GM10266 (cell line): ENCODE results near the gene MRPS21.

Source experiments
- DNase-seq: peaks from one replicate; pipeline ENCODE4 v3.0.0; 2012; ENCODE audit errors: extremely low spot score
- TF ChIP-seq, protein P1 (sequence below): IDR thresholded peaks from 2 replicates; pipeline ENCODE4 v1.5.1; 2012; ENCODE audit warnings: mild to moderate bottlenecking, low read depth; ENCODE audit not compliant: control insufficient read depth, insufficient read depth; ENCODE audit errors: missing control alignments

The MRPS21 gene

DNA sequence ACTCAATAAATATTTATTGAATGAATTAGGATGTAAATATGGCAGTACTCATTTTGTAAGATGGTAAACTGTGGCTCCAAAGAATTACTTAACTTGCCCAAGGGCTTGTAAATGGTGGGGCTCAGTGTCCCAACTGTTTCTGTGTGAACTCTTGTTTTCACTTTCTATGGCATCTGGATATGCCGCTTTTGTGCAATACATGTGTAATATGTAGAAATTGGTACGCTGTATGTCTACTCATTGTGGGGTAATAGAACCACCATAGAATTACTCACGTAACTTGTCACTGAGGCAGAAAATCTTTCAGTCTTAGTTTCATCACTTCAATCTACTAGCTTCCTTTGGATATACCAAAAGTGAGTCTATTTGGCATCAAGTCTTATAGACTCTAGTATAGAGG is 28.6 kb downstream of the MRPS21 start:
- DNase-seq, result no peak
- TF ChIP-seq, protein P1, sequence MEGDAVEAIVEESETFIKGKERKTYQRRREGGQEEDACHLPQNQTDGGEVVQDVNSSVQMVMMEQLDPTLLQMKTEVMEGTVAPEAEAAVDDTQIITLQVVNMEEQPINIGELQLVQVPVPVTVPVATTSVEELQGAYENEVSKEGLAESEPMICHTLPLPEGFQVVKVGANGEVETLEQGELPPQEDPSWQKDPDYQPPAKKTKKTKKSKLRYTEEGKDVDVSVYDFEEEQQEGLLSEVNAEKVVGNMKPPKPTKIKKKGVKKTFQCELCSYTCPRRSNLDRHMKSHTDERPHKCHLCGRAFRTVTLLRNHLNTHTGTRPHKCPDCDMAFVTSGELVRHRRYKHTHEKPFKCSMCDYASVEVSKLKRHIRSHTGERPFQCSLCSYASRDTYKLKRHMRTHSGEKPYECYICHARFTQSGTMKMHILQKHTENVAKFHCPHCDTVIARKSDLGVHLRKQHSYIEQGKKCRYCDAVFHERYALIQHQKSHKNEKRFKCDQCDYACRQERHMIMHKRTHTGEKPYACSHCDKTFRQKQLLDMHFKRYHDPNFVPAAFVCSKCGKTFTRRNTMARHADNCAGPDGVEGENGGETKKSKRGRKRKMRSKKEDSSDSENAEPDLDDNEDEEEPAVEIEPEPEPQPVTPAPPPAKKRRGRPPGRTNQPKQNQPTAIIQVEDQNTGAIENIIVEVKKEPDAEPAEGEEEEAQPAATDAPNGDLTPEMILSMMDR, result no peak

DNA sequence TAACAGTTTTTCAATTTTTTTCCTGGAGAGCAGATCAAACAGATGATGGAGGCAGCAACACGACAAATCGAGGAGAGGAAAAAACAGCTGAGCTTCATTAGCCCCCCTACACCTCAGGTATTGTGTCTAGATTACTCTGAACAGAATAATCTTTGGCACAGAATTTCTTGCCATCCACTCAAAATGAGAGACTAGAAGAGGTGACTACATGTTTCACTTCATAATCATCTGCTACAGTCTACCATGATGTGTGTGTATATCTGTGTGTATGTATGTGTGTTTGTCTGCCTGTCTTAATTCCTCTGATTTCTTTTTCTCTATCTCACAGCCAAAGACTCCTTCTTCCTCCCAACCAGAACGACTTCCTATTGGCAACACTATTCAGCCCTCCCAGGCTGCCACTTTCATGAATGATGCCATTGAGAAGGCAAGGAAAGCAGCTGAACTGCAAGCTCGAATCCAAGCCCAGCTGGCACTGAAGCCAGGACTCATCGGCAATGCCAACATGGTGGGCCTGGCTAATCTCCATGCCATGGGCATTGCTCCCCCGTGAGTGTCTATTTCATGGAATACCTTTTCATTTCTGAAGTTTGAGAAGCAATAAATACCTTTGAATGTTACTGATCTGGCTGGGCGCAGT is 39.1 kb downstream of the MRPS21 start:
- DNase-seq, result no peak
- TF ChIP-seq, protein P1, result no peak

DNA sequence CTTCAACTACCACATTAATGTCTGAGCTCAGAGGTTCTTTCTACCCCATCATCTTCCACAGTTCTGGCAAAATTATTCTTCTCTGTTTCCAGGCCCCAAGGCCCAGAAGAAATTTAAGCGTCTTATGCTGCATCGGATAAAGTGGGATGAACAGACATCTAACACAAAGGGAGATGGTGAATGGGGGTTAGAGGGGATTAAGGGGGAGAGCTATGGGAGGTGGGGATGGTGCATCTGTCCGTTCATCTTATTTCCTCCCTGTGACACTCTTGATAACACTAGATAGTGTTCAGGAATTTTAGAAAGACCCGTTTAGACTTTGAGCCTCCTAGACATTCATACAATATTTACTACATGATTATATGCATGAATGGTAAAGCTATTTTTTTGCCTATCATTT is 52.7 kb downstream of the MRPS21 start:
- DNase-seq, result no peak
- TF ChIP-seq, protein P1, result no peak

DNA sequence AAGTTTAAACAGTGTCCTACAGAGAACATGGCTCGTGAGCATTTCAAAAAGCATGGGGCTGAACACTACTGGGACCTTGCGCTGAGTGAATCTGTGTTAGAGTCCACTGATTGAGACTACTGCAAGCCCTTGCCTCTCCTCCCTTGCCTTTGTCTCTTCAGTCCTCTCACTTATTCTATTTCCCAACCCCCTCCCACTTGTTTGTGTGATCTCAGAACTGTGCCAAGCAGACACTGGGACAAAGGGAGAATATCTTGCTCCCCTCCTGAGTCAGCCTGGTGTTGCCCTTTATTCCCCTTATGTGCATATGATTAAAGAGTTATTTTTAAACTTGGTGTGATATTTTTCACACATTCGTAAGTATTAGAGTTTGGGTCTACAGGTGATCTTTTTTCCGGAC is 59.2 kb downstream of the MRPS21 start:
- TF ChIP-seq, protein P1, result no peak
- DNase-seq, result no peak
